Activated CD4-positive, alpha-beta T cell treated with anti-CD3 and anti-CD28 coated beads, Interleukin-2, amount 10 ng/mL, durations not matched to agents 24 days and 14 days (primary cell): ENCODE results near the gene C11orf91. TPM values are rescaled to one million over a fixed set of nuclear protein-coding genes. Genes with fewer than 3 reads are reported as not detected.

Experiments
- DNase-seq: peaks from one replicate; pipeline ENCODE4 v3.0.0; 2022
- H3K27ac Mint-ChIP-seq: one replicate; pipeline ENCODE4 v1.8.0; 2022; ENCODE audit warnings: mild to moderate bottlenecking, mixed read lengths
- H3K27me3 Mint-ChIP-seq: one replicate; pipeline ENCODE4 v1.8.0; 2022; ENCODE audit warnings: mixed read lengths
- H3K36me3 Mint-ChIP-seq: one replicate; pipeline ENCODE4 v1.8.0; 2022; ENCODE audit warnings: low read depth, mild to moderate bottlenecking, mixed read lengths
- H3K4me1 Mint-ChIP-seq: one replicate; pipeline ENCODE4 v1.8.0; 2021; ENCODE audit warnings: mixed read lengths
- H3K4me3 Mint-ChIP-seq: one replicate; pipeline ENCODE4 v1.8.0; 2022; ENCODE audit warnings: mild to moderate bottlenecking, moderate library complexity, mixed read lengths
- H3K9me3 Mint-ChIP-seq: one replicate; pipeline ENCODE4 v1.8.0; 2021; ENCODE audit warnings: mixed read lengths
- intact Hi-C: fragments of 100-400 bp; cut with micrococcal nuclease; formaldehyde crosslinking; loops from one replicate; pipeline ENCODE4 v1.15.1; 2023
- total RNA-seq: library from RNA; stranded (reverse); gene quantifications from 2 replicates; pipeline ENCODE4 v1.2.3, GENCODE V29; 2022

C11orf91 gene
- total RNA-seq, 1 donor from 2014 or later, result 0.51 TPM

DNA sequence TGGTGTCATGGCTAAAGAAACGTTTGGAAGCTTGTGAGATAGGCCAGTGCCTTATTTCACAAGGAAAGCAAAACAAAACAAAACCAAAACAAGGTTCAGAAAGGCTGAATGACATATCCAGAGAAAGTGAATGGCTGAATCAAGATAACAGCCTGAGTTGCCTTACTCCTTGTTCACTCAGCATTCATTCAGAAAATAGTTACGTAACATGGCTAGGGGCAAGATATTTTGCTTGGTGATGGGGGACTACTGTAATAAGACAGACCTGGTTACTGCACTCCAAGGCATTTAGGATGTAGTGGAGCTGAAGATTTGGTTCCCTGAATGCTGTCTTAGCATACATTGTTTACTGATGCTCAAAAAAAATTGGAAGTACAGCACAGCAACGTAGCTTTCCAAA lies 47.7 kb downstream of the C11orf91 start:
- peaks cover 9% of the 10 kb centered on the region for H3K27me3 Mint-ChIP-seq
- DNase-seq, result no peak
- no peak overlapping the region for H3K4me3 Mint-ChIP-seq
- H3K4me1 Mint-ChIP-seq, result no peaks in the 10 kb centered on the region
- no peaks in the 10 kb centered on the region for H3K36me3 Mint-ChIP-seq
- intact Hi-C loops, result no loop called here
- no peak overlapping the region for H3K27ac Mint-ChIP-seq
- no peaks in the 10 kb centered on the region for H3K9me3 Mint-ChIP-seq

DNA sequence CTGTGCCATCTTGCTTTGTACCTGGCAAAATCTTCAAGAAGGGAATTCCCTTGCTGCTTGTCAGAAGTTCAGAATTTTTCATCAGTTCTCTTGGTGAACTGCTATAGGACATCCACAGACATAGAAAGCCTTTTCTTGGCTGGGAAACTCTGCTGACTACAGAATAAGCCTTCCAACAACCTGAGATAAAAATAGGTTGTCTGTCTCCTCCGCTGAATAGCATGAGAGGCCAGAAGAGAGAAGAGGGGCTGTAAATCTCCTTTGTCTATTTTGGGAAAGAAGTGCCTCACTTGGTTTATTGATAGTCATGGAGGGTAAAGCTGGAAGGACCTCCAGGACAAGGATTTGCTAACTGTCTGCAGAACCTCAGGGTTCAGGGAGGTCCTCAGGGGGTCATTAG lies 48.2 kb downstream of the C11orf91 start:
- Mint-ChIP-seq H3K4me3 (no peak overlapping the region), H3K36me3 (no peaks in the 10 kb centered on the region), H3K9me3 (no peaks in the 10 kb centered on the region), H3K4me1 (no peaks in the 10 kb centered on the region), H3K27ac (no peak overlapping the region), H3K27me3 (peaks cover 9% of the 10 kb centered on the region)
- no peak for DNase-seq
- intact Hi-C loops, result no loop called here

DNA sequence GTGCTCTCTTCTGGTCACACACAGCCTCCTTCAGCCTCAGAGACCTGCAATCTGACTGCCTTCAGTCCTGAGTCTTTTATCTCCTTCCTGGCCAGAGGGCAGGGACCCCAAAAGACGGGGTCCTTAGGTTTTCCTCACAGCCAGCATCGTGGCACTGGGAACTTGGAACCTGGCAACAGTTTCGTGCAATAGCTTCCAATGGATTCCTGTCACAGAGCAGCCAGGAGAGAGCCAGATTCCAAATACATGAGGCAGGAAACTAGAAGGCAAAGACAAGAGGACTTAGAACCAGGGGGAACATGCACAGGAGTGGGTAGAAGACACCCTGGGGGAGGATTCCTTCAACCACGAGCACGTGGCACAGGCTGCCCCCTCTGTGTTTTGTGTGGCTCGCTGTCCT lies 48.6 kb downstream of the C11orf91 start:
- Mint-ChIP-seq H3K9me3 (no peaks in the 10 kb centered on the region), H3K27me3 (peaks cover 7% of the 10 kb centered on the region), H3K36me3 (no peaks in the 10 kb centered on the region), H3K27ac (no peak overlapping the region), H3K4me3 (no peak overlapping the region), H3K4me1 (no peaks in the 10 kb centered on the region)
- intact Hi-C loops, result no loop called here
- no peak for DNase-seq

DNA sequence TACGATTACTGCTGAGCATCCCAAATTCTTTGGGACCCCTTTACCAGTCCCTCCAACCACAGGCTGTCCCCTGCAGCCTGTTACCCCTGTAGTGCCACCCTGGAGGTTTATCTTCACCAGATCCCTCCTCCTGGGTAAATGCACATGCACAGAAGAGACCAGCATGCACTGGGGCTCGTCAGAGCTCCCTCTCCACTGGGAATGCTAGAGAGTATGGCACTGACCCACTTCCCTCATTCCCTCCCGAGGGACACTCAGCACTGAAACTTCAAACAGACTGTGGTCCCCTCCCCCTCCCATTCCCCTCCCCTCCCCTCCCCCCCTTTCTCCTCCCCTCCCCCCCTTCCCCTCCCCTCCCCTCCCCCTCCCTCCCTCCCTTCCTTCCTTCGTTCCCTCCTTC lies 49.1 kb downstream of the C11orf91 start:
- no peaks in the 10 kb centered on the region for H3K36me3 Mint-ChIP-seq
- no peak overlapping the region for H3K4me3 Mint-ChIP-seq
- no peak overlapping the region for H3K27ac Mint-ChIP-seq
- H3K4me1 Mint-ChIP-seq, result no peaks in the 10 kb centered on the region
- peaks cover 7% of the 10 kb centered on the region for H3K27me3 Mint-ChIP-seq
- DNase-seq, result no peak
- intact Hi-C loops, result no loop called here
- no peaks in the 10 kb centered on the region for H3K9me3 Mint-ChIP-seq

DNA sequence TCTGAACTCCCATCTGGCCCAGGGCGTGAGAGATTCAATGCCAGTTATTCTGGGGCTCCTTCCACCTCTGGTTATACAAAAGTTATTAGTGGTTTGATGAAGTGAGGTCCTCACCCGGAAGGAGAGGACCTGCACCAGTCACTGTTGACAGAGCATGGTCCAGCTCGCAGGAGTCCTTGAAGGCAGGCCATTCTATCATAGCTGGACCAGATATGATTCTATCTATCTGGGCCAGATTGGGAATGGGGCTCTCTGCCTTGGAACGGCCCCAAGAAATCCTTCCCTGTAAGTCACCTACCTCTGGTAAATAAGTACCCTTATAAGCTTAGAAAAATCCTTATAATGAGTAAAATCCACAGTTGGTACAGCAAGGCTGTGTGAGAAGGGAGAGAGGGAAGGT lies 50.7 kb downstream of the C11orf91 start:
- Mint-ChIP-seq H3K36me3 (no peaks in the 10 kb centered on the region), H3K9me3 (no peaks in the 10 kb centered on the region), H3K27ac (no peak overlapping the region), H3K4me3 (no peak overlapping the region), H3K4me1 (no peaks in the 10 kb centered on the region), H3K27me3 (peaks cover 7% of the 10 kb centered on the region)
- DNase-seq, result no peak
- intact Hi-C loops, result no loop called here

Other genes with a start within 250 kb of the C11orf91 start
- gene CD59, start 35.6 kb upstream of the C11orf91 start, total RNA-seq, result 94.1 and 98.7 TPM in 2 replicates
- 18.1 and 20.9 TPM in 2 replicates for gene FBXO3, start 73.7 kb upstream of the C11orf91 start, total RNA-seq
- gene LMO2, start 191.2 kb upstream of the C11orf91 start, total RNA-seq, result not detected in 2 replicates